Measurements from ENCODE around the gene AKR7A2. TPM values are rescaled to one million over a fixed set of nuclear protein-coding genes. Genes with fewer than 3 reads are reported as not detected.
"Not testable (repeated sequence)": the region's sequence is repeated elsewhere in the genome, so short reads cannot be mapped to it uniquely, and the experiment has no call there.

AKR7A2 gene
- polyA plus RNA-seq, 1 donor from 2014 or later, result 87.9 TPM

DNA sequence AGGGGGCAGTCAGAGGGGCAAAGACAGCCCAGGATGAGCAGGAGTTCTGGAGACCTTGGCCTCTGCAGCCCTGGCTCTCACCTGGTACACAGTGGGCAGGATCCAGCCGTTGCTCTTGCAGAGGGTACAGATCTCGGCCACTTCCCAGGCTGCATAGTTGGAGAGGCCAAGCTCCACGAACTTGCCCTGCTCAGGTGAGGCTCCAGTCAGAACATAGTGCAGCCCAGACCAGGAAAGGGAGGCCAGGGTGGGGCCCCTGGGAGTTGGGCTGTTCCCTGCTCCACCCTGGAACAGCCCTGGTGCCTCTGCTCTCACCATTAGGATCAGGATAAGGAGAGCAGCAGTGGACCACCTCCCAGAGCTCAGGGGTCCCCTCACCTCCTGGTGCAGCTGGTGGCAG lies 26.1 kb downstream of the AKR7A2 start:
- H3K36me3 Mint-ChIP-seq, H3K27ac Mint-ChIP-seq, H3K27me3 Mint-ChIP-seq, H3K9me3 Mint-ChIP-seq, H3K4me1 Mint-ChIP-seq: not testable (repeated sequence)
- H3K4me3 Mint-ChIP-seq, result peak overlapping the region in 1 of 4 donors; percentile 17

- not testable (repeated sequence) for H3K4me3 Mint-ChIP-seq, H3K27me3 Mint-ChIP-seq, H3K4me1 Mint-ChIP-seq, H3K9me3 Mint-ChIP-seq, H3K27ac Mint-ChIP-seq, H3K36me3 Mint-ChIP-seq
These were observed 26.6 kb downstream of the AKR7A2 start for GRCh38 chr1:19285366-19285765.

- Mint-ChIP-seq H3K27me3 (peaks cover 2% of the 10 kb centered on the region), H3K9me3 (no peaks in the 10 kb centered on the region), H3K27ac (no peak overlapping the region), H3K4me3 (no peak overlapping the region), H3K36me3 (peaks cover 7% of the 10 kb centered on the region), H3K4me1 (peaks cover 0 to 3% (median 0%) of the 10 kb centered on the region in 3 donors)
These were observed 27.1 kb downstream of the AKR7A2 start for GRCh38 chr1:19284881-19285280.

DNA sequence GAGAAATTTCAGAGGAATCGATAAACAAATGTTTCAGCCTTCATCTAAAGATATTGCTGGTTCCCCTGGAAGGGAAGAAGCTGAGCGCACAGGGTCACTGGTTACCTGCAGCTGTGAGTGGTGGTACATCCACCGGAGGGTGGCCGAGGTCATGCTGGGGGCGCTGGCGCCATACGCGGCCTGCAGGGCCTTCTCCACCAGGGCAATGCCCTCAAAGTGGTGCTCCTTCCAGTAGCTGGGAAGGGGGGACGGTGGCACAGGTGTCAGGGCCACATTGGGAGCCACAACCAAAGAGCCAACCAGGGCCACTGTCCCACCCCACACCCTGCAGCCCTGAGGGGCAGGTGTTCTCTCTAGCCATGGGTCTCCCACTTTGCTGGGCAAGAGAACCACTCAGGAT lies 28.1 kb downstream of the AKR7A2 start:
- Mint-ChIP-seq H3K9me3 (no peaks in the 10 kb centered on the region), H3K27me3 (no peaks in the 10 kb centered on the region), H3K4me1 (no peaks in the 10 kb centered on the region), H3K27ac (no peak overlapping the region), H3K36me3 (peaks cover 7% of the 10 kb centered on the region), H3K4me3 (no peak overlapping the region)

DNA sequence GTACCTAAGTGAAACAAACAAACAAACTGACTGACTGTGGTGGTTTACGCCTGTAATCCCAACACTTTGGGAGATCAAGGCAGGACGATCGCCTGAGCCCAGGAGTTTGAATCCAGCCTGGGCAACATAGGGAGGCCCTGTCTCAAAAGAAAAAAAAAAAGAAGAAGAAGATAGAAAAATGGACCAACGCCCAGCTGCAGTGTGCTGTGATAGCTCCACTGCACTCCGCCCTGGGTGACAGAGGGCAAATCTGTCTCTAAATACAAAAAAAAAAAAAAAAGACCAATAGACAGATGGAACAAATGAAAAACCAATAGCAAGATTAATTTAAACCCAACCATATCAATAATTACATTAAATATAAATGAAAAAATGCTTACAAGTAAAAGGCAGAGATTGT lies 37.3 kb downstream of the AKR7A2 start:
- H3K4me3 Mint-ChIP-seq, result peak overlapping the region in 1 of 4 donors; percentile 70
- peaks cover 8% of the 10 kb centered on the region for H3K27me3 Mint-ChIP-seq
- no peaks in the 10 kb centered on the region for H3K4me1 Mint-ChIP-seq
- peaks cover 6% of the 10 kb centered on the region for H3K36me3 Mint-ChIP-seq
- peaks cover 0 to 4% (median 2%) of the 10 kb centered on the region in 3 donors for H3K9me3 Mint-ChIP-seq
- no peak overlapping the region for H3K27ac Mint-ChIP-seq

GRCh38 chr1:19273844-19274531 lies 38.0 kb downstream of the AKR7A2 start:
- H3K4me1 Mint-ChIP-seq, H3K27ac Mint-ChIP-seq, H3K36me3 Mint-ChIP-seq, H3K4me3 Mint-ChIP-seq, H3K9me3 Mint-ChIP-seq: not testable (repeated sequence)
- peaks cover 12% of the 10 kb centered on the region for H3K27me3 Mint-ChIP-seq

- Mint-ChIP-seq H3K27ac (no peak overlapping the region), H3K36me3 (peaks cover 6% of the 10 kb centered on the region), H3K27me3 (peaks cover 12% of the 10 kb centered on the region), H3K4me1 (no peaks in the 10 kb centered on the region), H3K4me3 (peak overlapping the region in 1 of 4 donors; percentile 38), H3K9me3 (peaks cover 0 to 4% (median 0%) of the 10 kb centered on the region in 3 donors)
These were observed 38.7 kb downstream of the AKR7A2 start for GRCh38 chr1:19273106-19273843.

DNA sequence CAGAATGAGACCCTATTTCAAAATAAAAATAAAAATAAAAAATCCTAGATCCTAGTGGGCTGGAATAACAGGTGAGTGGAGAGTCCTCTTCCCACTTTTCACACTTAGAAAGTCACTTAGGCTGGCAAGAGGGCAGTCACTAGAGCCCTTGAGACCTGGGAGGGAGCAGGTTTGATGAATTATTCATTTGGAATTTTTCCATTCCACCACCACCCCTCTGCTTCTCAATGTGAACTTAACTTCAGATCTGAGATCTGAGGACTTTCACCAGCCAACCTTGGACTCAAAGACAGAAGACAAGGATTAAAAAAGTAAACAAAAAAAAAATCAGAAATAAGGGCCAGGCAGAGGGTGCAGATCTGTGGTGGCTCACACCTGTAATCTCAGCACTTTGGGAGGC lies 39.9 kb downstream of the AKR7A2 start:
- no peak overlapping the region for H3K27ac Mint-ChIP-seq
- H3K36me3 Mint-ChIP-seq, result peaks cover 6% of the 10 kb centered on the region
- peaks cover 0 to 4% (median 0%) of the 10 kb centered on the region in 3 donors for H3K9me3 Mint-ChIP-seq
- H3K4me1 Mint-ChIP-seq, result no peaks in the 10 kb centered on the region
- no peak overlapping the region for H3K4me3 Mint-ChIP-seq
- peaks cover 12% of the 10 kb centered on the region for H3K27me3 Mint-ChIP-seq

GRCh38 chr1:19270343-19270730 lies 41.6 kb downstream of the AKR7A2 start:
- not testable (repeated sequence) for H3K27ac Mint-ChIP-seq, H3K9me3 Mint-ChIP-seq

DNA sequence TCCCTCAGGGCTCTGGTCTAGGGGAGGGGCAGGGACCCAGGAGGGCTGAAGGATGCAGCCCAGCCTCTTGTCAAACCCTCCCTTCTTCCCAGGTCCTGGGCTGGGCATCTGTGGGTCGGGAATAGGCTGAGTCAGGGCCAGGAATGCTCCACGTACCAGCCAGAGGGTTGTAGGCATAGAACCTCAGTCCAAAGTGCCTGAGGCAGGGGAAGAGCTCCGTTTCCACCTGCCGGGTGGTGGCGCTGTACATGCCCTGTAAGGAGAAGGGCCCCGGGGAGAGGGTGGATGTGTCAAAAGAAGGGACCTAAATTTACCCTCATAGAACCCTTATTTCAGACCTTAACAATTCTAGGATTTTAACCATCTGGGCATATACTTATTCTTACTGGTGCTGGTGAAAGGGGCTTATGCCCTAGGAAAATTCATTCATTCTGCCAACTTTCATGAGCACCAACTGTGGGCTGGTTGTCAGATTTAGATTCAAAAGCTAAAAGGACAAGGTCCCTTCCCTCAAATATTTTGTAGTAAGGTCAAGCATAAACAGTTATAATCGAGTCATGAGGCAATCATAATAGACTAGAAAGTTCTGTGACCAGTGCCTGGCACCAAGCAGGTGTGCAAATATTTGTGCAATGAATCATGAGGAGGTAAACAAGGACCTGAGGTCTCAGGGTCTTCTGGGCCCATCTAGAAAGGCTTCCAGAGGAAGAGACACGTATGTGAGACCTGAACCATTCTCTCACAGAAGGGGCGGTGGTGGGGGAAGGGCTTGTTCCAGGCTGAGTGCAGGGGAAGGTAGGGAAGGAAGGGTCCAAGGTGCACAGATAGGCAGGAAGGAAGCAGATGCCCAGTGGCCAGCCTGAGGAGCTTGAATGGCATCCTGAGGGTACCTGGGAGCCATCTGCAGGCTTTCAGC lies 42.3 kb downstream of the AKR7A2 start:
- not testable (repeated sequence) for H3K9me3 Mint-ChIP-seq, H3K27ac Mint-ChIP-seq, H3K4me3 Mint-ChIP-seq, H3K4me1 Mint-ChIP-seq, H3K36me3 Mint-ChIP-seq
- H3K27me3 Mint-ChIP-seq, result peaks cover 12% of the 10 kb centered on the region

More at GRCh38 chr1:19270343-19270730, 41.6 kb downstream of the AKR7A2 start:
- not testable (repeated sequence) for H3K4me3 Mint-ChIP-seq, H3K4me1 Mint-ChIP-seq, H3K36me3 Mint-ChIP-seq
- H3K27me3 Mint-ChIP-seq, result peaks cover 12% of the 10 kb centered on the region

DNA sequence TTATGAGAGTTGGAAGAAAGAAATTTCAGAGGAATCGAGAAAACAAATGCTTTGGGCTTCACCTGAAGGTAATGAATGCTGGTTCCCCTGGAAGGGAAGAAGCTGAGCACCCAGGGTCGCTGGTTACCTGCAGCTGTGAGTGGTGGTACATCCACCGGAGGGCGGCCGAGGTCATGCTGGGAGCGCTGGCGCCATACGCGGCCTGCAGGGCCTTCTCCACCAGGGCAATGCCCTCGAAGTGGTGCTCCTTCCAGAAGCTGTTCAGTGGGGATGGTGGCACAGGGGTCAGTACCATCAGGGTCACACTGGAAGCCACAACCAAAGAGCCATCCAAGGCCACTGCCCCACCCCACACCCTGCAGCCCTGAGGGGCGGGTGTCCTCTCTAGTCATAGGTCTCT lies 43.5 kb downstream of the AKR7A2 start:
- Mint-ChIP-seq H3K36me3 (peaks cover 2% of the 10 kb centered on the region), H3K27ac (no peak overlapping the region), H3K9me3 (no peaks in the 10 kb centered on the region), H3K4me1 (no peaks in the 10 kb centered on the region), H3K4me3 (no peak overlapping the region), H3K27me3 (peaks cover 9% of the 10 kb centered on the region)

DNA sequence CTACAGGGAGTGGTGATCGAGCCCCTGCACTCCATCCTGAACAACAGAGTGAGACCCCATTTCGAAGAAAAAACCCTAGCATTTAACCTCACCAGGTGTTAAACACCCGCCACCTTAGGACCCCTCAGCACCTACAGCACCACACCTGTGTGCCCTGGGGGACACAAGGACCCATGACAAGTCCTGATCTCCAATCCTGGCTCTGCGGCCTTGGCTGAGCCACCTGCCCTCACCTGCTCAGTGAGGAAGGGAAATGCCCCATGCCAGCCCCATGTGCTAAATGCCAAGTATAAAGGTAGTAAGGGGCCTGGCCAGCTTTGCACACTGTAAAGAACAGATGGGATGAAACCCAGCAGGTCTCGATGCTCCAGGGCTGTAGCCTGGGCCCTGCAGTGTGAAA lies 49.2 kb downstream of the AKR7A2 start:
- Mint-ChIP-seq H3K36me3 (no peaks in the 10 kb centered on the region), H3K4me3 (no peak overlapping the region), H3K27me3 (no peaks in the 10 kb centered on the region), H3K9me3 (no peaks in the 10 kb centered on the region), H3K4me1 (peaks cover 0 to 2% (median 0%) of the 10 kb centered on the region in 3 donors), H3K27ac (no peak overlapping the region)

- H3K9me3 Mint-ChIP-seq, result no peaks in the 10 kb centered on the region
- peaks cover 0 to 2% (median 0%) of the 10 kb centered on the region in 3 donors for H3K4me1 Mint-ChIP-seq
- H3K4me3 Mint-ChIP-seq, result no peak overlapping the region
- H3K27me3 Mint-ChIP-seq, result no peaks in the 10 kb centered on the region
- H3K27ac Mint-ChIP-seq, result peak overlapping the region in 1 of 3 donors; percentile 82
- no peaks in the 10 kb centered on the region for H3K36me3 Mint-ChIP-seq
These were observed 49.9 kb downstream of the AKR7A2 start for GRCh38 chr1:19262047-19262446.

DNA sequence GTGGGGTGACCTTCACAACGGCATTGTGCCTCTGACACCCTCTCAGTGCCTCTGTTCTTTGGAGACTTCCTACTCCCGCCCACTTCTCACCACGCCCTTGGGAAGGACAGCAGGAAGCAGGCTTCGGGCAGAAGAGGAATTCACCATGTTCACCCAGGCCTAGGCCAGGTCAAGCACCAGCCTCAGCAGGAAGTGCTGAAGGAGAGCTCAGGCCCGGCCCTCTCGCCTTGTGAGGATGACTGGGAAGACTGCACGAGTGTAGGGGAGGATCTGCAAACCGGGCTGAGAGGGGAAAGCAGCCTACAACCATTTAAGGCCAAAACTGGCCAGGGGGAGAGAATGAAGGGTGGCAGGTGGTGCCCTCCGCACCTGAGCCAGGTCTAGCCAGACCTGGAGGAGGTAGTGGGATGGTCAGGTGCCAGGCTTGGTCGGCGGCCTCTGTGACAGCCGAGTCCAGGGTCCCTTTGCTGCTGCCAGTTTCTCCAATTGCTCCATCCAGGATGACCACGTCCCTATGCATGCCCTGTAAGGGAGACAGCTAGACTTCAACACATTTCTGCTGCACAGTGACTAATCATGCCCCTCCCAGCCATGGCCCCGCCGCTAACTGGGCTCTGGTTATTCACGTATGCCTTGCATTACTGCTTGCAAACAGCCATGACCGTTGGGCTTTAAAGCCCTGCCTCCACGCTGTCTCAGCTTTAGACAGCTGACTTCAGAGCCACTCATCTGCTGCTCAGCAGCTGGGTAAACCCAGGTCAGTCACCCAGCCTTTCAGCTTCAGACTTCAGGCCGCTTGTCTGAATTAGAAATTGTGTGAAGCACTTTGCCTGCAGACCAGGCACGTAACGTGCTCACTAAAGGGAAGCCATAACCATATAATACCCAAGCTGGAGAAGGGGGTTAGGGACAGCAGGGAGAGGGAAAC lies 51.5 kb downstream of the AKR7A2 start:
- Mint-ChIP-seq H3K9me3 (no peaks in the 10 kb centered on the region), H3K27ac (no peak overlapping the region), H3K4me3 (no peak overlapping the region), H3K27me3 (no peaks in the 10 kb centered on the region), H3K36me3 (no peaks in the 10 kb centered on the region), H3K4me1 (peaks cover 0 to 2% (median 0%) of the 10 kb centered on the region in 3 donors)
